HG03139 (cell line): ENCODE measurements around the gene ZNF841.
A peak's percentile ranks its signal among the peaks of the same experiment; 100 is the strongest.
"Not testable (repeated sequence)": the region's sequence is repeated elsewhere in the genome, so short reads cannot be mapped to it uniquely, and the experiment has no call there.

Experiments
- ATAC-seq: cut with Tn5 transposase; IDR thresholded peaks from one replicate; pipeline ENCODE4 v1.9.1; 2021; ENCODE audit not compliant: unreplicated experiment

Gene ZNF841

DNA sequence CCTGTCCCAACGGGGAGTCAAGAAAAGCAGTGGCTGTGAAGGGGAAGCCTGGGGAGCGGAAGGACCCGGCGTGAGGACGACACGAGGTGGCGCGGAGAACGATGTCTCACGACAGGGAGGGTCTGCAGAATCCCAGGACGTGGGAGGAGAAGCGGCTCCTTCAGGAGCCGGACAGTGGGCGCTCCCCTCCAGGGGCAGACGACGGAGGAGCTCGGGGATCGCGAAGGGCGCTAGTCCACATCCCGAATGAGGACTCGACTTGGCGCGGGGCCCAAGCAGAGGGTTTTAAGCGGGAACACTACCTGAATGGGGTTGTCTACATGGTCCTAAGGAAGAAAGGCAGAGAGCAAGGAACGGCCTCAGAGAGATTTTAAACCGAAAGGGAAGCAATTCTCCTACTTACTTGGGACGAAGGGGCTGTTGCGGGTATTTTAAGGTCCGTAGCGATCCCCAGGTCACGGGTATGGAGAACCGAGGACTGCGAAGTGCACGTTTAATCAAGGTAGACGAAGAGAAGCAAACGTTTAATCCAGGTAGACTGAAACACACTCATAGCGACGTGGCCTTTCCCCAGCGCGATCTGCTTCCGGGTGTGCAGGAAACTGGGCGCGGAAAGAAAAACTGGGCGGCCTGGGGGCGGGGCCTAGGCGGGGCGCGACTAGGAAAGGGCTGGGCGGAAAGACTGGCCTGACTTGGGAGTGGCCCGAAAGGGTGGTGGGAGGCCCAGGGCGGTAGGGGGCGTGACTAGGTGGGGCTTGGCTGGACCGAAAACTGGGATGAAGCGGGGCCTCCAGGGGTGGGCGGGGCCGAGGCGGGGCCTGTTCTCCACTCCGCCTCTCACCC, at the start of gene ZNF841:
ZNF841 (minus strand) TSS at position 594 of the 843 bp plus-strand sequence. CDS start 10,964 bp downstream, outside the sequence.
- peak; percentile 90 for ATAC-seq

DNA sequence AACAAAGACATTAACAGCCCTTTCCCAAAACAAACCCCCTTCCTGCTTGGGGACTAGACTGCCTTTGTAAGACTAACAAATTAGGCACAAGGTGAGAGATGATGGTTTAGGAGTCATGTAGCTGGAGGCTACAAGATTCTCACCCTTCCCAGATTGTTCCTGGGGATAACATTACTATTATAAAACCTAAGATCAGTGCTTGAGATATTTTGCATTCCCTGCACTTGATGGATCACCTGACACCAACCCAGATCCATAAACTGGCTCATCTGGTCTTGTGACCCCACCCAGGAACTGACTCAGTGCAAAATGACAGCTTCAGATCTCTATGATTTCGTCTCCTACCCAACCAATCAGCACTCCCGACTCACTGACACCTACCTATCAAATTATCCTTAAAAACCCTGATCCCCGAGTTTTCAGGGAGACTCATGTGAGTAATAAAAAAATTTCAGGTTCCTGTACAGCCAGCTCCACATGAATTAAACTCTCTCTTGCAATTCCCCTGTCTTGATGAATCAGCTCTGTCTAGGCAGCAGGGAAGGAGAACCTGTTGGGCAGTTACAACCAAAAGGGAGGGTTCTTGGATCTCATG, 46.5 kb upstream of the ZNF841 start:
- ATAC-seq, result no peak

DNA sequence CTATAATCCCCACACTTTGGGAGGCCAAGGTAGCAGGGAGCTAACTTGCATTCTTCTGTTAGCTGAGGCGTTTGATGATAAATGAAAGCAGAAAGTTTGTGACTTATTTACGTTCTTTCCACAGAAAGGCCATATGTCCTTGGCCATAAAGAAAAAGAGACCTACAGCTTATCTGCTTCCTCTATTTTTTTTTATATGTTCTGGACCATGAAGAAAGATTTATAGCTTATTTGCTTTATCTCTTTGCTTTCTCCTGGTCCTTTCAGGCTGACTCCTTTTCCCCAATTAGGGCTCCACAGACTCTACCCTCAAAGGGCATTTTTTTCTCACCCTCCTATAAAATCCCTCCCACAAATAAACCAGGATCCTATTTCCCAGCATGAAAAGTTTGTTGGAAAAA, 45.6 kb upstream of the ZNF841 start:
- ATAC-seq, result no peak

DNA sequence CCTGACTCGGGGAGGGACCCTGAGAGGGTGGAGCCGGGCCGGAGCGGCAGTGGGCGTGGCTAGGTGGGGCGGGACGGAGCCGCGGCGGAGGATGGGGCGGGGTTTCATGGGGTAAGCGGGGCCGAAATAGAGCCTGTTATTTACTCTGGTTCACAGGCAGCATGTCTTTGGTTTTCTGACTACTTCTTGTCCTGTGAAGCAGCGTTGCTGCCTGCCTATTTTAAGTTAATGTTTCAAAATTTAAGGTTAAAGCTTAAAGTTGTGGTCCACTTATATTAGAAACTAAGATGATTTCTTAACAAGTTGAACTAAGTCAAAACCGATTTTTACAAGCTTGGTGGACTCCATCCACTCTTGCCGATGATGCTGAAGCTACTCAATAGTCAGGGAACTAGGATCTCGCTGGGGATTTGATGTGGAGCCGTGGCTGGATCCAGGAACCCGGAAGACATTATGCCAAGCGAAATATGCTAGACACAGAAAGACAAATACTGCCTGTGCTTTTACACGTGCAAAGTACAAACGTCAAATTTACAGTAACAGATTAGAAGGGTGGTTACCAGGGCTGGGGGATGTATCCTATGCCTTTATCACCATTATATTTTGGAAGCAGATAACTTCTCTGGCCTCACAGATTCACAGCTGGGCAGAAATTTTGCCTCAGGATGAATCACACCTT, 44.6 kb upstream of the ZNF841 start:
- peak; percentile 94 for ATAC-seq

DNA sequence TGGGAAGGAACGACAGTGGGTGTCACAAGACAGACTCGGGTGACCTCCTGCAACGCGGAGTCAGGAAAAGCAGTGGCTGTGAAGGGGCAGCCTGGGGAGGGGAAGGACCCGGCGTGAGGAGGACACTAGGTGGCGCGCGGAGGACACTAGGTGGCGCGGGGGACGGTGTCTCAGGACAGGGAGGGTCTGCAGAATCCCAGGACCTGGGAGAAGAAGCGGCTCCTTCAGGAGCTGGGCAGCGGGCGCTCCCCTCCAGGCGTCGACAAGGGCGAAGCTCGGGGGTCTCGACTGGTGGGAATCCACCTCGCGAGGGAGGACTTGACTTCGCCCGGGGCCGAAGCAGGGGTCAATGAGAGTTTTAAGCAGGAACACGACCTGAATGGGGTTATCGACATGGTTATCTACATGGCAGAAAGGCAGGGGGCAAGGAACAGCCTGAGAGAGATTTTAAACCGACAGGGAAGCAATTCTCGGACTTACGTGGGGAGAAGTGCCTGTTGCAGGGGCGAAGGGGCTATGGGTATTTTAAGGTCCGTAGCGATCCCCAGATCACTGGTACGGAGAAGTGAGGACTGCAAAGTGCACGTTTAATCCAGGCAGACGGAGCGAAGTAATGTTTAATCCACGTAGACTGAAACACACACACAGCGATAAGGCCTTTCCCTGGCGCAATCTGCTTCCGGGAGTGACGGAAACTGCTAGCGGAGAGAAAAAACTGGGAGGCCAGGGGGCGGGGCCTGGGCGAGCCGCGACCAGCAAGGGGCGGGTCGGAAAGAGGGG, 43.9 kb upstream of the ZNF841 start, which contains the start of gene ZNF616:
ZNF616 (minus strand) TSS at position 687 of the 780 bp plus-strand sequence. CDS start 9,426 bp downstream, outside the sequence.
- ATAC-seq, result peak; percentile 59

DNA sequence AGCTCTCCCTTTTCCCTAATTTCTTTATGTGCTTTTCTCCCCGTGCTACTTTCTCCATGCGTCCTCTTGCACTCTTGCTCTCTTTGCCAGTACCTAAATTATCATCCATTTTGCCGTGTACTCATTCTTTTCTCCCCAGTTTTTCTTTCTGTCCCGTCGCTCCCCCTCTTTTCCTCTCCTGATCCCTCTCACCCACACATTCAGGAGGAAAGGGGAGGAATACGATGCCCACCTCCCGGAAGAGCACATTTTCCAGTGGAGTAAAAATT, 43.4 kb upstream of the ZNF841 start:
- ATAC-seq, result no peak

DNA sequence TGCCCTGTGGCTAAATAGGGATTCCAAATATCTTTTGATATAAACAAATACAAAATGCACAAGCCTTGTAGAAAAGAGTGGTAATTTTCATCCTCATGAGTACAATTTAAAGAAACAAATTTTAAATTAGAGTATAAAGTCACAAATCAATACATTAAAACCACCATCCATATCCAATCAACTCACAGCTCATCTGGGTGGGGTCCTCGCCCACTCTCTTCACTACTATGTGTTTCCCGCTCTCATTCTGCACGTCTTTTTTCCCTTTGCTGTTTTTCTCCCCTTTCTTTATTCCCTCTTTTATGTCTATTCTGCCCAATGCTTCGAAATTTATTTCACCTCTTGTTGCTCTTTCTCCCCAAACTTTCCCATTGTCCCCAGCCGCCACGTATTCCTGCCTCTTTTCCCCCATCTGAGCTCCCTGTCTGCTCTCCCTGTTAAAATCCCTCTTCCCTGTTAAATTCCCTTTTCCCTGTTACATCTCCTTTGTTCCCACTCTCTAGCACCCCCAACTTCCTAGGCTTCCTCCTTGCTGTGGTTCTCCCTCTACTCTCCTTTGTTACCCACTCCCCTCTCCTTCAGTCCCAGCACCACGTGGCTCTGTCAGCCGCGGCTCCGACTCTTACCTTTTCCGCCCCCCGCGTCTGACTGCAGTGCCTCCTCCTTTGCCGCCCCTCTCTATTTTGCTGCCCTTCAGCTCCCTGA, 42.9 kb upstream of the ZNF841 start:
- no peak for ATAC-seq

DNA sequence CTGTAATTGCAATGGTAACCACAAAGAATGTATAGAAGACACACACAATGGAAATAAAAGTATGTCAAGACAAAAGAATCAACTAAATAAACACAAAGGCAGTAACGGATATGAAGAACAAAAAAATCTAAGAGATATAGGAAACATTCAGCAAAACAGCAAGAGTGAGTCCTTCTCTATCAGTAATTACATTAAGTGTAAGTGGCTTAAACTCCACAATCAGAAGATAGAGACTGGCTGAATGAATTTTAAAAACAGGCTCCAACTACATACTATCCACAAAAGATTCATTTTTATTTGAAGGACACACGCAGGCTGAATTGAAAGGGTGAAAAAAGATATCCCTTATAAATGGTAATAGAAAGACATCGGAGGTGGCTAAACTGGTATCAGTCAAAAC, 24.7 kb upstream of the ZNF841 start:
- ATAC-seq, result no peak

DNA sequence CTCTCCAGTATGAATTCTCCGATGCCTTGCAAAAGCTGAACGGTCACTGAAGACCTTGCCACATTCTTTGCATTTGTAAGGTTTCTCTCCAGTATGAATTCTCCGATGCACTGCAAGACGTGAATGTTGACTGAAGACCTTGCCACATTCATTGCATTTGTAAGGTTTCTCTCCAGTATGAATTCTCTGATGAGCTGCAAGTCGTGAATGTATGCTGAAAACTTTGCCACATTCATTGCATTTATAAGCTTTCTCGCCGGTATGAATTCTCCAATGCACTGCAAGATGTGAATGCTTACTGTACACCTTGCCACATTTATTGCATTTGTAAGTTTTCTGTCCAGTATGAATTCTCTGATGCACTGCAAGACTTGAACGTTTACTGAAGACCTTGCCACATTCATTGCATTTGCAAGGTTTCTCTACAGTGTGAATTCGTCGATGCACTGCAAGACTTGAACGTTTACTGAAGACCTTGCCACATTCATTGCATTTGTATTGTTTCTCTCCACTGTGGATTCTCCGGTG, 20.0 kb upstream of the ZNF841 start:
- no peak for ATAC-seq

DNA sequence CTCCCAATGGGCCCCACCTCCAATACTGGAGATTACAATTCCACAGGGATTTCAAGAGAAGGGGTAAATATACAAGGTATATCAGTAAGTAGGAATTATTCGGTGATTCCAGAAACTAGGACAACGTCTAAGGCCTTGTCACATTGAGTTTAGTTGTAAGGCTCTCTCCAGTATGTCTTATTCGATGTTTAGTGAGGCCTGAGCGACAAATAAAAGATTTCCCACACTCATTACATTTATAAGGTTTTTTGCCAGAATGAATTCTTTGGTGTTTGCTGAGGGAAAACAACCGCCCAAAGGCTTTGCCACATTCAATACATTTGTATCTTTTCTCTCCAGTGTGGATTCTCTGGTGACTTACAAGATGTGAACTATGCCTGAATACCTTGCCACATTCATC, 19.1 kb upstream of the ZNF841 start:
- no peak for ATAC-seq

DNA sequence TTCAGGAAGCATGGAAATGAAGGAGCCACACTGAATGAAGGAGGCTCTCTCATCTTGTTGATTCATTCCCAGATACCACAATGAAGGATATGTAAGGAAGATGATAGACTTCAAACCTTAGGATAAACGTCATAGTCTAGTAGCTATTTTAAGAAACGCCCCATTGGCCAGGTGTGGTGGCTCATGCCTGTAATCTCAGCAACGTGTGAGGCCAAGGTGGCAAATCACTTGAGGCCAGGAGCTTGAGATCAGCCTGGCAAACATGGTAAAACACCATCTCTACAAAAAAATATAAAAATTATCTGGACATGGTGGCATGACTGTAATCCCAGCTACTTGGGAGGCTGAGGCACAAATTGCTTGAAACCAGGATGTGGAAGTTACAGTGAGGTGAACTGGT, 17.1 kb upstream of the ZNF841 start:
- ATAC-seq, result no peak

DNA sequence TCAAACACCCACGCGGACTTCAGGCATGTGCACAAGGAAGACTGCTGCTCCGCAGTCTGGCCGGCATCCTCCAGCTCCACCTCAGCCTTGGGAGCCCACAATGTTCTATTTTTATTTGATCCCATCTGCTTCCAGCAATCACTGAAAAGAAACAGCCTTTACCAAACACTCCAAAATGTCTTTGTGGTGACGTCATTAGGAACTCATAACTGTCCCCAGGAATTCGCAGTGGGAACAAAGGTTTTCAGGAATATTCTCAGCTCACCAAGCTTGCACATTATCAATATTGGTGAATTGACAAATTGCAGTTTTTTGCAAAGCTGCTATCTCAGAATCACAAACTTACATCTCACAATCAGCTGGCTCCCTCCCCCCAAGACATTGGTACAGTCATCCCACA, 15.2 kb upstream of the ZNF841 start:
- ATAC-seq, result no peak

DNA sequence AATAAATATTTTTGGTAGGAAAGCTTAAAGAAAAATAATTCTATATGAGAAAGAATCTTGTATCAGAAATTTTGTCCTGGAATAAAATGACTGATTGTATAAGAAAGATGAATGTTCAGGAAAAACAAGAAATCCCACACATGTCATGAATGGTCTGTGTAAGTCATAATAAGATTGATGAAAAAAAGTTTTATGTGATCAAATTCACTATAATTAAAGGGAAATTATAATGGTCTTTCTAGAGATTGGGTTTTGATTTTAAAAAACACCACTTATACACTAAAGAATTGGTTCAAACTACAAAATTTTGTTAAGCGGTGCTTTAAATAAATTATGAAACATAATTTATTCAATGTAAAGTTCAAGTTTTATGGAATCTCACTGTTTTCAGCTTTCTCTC, 7.2 kb upstream of the ZNF841 start:
- ATAC-seq, result no peak

DNA sequence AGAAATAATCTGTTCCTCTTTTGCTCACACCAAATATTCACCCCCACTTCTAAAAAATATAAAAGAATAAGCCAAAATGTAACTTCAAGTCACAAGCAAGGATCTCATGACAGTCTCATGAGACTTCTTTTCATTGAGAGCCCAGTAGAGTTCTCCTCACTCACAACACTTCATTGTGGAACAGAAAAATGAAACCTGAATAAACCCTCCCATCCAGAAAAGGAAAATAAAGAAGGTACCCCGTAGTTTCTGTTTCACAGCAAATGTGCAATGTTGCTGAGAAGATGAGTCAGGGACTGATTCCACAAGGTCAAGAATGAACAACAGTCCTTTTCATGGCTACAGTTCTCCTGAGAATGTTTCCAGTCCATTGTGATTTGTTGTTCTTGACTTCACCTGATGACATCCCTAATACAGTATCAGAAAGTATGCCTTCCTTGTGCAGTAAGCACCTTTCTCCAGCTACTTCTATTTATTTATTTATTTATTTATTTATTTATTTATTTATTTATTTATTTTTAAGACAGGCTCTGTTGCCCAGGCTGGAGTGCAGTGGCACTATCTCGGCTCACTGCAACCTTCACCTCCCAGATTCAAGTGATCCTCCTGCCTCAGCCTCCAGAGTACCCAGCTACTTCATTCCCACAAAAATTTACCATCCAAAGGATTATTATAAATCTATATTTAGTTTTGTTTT, 6.4 kb upstream of the ZNF841 start:
- no peak for ATAC-seq

DNA sequence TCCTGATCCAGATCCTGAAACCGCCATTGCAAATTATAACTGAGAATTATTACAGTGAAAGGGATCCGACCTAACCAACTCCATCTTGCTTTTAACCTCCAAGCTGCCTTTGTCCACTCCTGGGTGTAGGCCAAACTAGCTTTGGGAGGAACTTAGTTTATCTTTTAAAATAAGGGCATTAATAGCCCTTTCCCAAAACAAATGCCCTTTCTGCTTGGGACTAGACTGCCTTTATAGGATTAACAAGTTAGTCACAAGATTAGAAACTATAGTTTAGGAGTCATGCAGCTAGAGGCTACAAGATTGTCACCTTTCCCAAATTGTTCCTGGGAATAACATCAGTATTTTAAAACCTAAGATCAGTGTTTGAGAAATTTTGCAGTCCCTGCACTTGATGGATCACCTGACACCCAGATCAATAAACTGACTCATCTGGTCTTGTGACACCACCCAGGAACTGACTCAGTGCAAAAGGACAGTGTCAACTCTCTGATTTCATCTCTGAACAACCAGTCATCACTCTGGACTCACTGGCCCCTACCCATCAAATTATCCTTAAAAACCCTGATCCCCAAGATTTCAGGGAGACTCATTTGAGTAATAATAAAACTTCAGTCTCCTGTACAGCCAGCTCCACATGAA, 4.1 kb upstream of the ZNF841 start:
- no peak for ATAC-seq

DNA sequence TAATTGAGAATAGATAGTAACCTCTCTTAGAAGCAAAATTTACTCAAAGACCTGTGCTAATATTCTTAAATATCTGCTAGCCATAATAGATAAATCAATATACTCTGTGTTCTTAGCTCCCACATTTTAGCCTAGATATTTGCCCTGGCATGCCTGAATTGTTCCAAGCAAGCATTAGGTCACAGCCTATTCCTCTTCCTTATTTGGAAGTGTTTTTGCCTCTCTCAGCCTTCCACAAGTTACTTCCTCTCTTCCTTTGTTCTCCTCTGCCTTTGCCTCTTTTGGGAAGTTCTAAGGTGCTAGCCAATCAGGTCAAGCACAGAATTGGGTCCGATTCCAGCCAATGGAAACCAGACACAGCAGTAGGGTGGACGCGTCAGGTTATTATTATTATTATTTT, 851 bp upstream of the ZNF841 start:
- not testable (repeated sequence) for ATAC-seq

DNA sequence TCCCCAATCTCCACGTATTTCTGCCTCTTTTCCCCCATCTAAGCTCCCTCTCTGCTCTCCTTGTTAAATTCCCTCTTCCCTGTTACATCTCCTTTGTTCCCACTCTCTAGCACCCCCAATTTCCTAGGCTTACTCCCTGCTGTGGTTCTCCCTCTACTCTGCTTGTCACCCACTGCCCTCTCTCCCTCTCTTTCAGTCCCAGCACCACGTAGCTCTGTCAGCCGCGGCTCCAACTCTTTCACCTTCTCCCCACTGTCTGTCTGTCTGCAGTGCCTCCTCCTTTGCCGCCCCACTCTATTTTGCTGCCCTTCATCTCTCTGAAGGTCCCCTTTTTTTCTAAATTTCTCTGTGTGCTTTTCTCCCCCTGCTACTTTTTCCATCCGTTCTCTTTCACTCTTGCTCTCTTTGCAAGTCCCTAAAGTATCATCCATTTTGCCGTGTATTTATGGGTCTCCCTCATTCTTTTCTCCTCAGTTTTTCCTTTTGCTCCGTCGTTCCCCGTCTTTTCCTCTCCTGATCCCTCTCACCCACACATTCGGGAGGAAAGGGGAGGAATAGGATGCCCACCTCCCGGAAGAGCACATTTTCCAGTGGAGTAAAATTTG, 937 bp downstream of the ZNF841 start:
- no peak for ATAC-seq

DNA sequence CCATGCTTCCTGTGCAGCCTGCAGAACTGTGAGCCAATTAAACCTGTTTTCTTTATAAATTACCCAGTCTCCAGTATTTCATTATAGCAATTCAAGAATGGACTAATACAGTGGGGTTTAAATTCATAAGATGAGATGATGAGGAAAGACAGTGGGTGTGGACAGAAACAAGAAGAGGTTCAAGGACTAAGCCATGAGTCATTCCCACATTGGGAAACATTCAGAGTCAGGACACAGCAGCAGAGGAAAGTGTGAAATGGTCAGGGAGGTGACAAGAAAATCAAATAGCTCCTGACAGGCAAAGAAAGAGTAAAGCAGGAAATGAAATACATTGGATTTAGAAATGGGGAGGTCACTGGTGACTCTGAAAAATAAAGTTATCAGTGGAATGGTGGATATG, 9.1 kb downstream of the ZNF841 start:
- no peak for ATAC-seq

DNA sequence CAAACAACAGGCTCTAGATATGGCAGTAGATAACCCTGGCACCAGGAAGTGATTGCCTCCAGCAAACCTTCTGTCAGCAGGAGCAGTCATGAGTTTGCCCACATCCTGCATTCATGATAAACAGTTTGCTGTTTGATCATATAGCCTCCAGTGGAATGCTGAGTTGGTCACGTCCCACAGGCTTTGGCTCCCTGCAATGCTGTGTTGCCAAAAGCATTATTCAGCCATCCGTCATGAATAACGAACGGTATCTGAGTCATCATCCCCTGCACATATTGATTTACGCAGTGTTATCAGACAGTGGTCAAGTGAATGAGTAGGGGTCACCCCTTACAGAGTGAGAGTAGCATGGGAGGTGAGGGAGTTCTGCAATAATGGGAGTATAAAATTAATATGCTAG, 25.1 kb downstream of the ZNF841 start:
- no peak for ATAC-seq
